Measurements from ENCODE around the gene KRTAP1-1. TPM values are rescaled to one million over a fixed set of nuclear protein-coding genes. Genes with fewer than 3 reads are reported as not detected.
"Not testable (repeated sequence)": the region's sequence is repeated elsewhere in the genome, so short reads cannot be mapped to it uniquely, and the experiment has no call there.

Gene KRTAP1-1
- total RNA-seq, 1 experiment from 2014 or later, result not detected

DNA sequence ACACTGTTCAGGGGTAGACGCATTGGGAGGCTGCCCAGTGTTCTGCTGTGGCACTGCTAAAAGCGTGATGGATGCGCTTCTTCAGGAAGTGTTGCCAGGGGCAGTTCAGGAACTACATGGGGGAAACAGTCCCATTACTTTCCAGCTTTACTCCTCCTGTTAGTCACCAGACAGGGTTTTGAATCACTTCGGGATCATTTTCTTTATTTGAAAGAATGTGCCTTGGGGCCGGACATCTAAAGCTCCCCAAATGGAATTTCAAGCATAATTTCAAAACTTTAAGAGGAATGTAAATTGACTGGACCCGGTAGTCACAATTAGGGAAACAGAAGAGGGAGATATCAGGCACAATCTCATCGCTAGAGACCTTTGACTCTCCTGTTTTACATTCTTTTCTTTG lies 7.2 kb upstream of the KRTAP1-1 start:
- DNase-seq (ENCODE audit: low spot score) (no peak), ATAC-seq (no peak)
- POLR2A ChIA-PET, result no interaction called here
- peaks cover 5% of the 10 kb centered on the region for H3K9me3 Mint-ChIP-seq
- CTCF ChIA-PET, result interaction anchor here (0.6 kb wide), 1 partner anchor 420 kb away, joined by 4 read pairs; no protein-coding TSS in a partner anchor
- no peak overlapping the region; the same call in 1 of the 2 replicates for H3K27ac Mint-ChIP-seq
- no peaks in the 10 kb centered on the region for H3K36me3 Mint-ChIP-seq
- peaks cover 24% of the 10 kb centered on the region for H3K4me1 Mint-ChIP-seq
- TF ChIP-seq EMX1 (CRISPR knock-in tag; IDR thresholded peaks at IDR 0.05) (no peak), ZNF219 (CRISPR knock-in tag; IDR thresholded peaks at IDR 0.05; ENCODE audit: borderline replicate concordance) (no peak), NFYB (CRISPR knock-in tag; conservative IDR thresholded peaks at IDR 0.05; ENCODE audit: low read depth) (no peak)
- TF ChIP-seq, protein P1, sequence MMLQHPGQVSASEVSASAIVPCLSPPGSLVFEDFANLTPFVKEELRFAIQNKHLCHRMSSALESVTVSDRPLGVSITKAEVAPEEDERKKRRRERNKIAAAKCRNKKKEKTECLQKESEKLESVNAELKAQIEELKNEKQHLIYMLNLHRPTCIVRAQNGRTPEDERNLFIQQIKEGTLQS (CRISPR knock-in tag; conservative IDR thresholded peaks at IDR 0.05), result no peak
- TF ChIP-seq, protein P2, sequence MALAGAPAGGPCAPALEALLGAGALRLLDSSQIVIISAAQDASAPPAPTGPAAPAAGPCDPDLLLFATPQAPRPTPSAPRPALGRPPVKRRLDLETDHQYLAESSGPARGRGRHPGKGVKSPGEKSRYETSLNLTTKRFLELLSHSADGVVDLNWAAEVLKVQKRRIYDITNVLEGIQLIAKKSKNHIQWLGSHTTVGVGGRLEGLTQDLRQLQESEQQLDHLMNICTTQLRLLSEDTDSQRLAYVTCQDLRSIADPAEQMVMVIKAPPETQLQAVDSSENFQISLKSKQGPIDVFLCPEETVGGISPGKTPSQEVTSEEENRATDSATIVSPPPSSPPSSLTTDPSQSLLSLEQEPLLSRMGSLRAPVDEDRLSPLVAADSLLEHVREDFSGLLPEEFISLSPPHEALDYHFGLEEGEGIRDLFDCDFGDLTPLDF (CRISPR knock-in tag; IDR thresholded peaks at IDR 0.05), result no peak
- TF ChIP-seq, protein P3, sequence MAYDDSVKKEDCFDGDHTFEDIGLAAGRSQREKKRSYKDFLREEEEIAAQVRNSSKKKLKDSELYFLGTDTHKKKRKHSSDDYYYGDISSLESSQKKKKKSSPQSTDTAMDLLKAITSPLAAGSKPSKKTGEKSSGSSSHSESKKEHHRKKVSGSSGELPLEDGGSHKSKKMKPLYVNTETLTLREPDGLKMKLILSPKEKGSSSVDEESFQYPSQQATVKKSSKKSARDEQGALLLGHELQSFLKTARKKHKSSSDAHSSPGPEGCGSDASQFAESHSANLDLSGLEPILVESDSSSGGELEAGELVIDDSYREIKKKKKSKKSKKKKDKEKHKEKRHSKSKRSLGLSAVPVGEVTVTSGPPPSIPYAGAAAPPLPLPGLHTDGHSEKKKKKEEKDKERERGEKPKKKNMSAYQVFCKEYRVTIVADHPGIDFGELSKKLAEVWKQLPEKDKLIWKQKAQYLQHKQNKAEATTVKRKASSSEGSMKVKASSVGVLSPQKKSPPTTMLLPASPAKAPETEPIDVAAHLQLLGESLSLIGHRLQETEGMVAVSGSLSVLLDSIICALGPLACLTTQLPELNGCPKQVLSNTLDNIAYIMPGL (CRISPR knock-in tag; IDR thresholded peaks at IDR 0.05), result no peak
- no peak overlapping the region for H3K4me3 Mint-ChIP-seq
- no peaks in the 10 kb centered on the region; the same call in 1 of the 2 replicates for H3K27me3 Mint-ChIP-seq (ENCODE audit: low read depth)

DNA sequence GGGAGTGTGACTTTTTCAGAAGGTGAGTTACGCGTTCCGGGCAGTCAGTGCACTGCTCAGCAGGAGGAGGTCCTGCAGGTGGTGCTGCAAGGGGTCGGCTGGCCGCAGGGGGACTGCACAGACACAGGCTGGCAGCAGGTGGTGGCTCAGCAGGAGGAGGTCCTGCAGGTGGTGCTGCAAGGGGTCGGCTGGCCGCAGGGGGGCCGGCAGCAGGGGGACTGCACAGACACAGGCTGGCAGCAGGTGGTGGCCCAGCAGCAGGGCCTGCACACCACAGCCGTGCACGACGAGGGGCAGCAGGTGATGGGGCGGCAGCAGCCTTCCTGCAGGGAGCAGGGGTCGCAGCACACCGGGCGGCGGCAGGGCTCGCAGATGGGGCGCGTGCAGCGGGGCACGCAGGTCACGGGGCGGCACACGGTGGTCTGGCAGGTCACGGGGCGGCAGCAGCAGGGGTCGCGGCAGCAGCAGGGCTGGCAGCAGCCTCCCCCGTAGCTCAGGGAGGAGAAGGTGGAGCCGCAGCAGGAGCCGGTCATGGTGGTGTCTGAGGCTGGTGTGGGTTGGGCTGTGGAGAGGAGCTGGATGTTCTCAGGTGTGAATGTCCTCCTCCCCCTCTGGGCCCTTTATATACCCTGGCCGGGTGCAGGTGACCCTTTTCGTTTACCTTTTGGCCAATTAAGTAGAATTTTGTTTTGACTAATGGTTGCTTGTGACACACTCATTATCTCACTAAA lies 5.7 kb upstream of the KRTAP1-1 start, which contains the start of gene KRTAP2-1:
Gene KRTAP2-1, minus strand, starts transcription at position 582 of the 731 bp plus-strand sequence. Its CDS starts 49 bp downstream, at position 533.
- POLR2A ChIA-PET, H3K27ac Mint-ChIP-seq, CTCF ChIA-PET: not testable (repeated sequence)

DNA sequence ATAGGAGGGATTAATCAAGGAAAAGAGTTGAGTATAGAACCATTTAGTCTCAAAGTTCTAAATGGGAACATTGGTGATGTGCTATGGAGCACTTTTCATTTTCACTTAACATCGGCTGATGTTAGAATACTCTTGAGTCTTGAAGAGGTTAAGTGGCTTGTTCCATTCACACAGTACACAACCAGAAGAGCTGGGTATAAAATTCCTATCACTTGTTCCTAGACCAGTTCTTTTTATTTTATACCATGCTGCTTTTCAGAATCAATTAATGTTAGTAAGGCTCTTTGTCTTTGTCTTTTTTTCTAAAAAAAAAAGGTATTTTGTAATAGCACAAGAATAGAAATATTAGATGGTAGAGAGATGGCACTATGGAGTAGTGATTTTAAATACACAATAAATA lies 1.7 kb upstream of the KRTAP1-1 start:
- H3K9me3 Mint-ChIP-seq, result peaks cover 18% of the 10 kb centered on the region
- H3K4me3 Mint-ChIP-seq, result no peak overlapping the region
- ATAC-seq (no peak), DNase-seq (ENCODE audit: low spot score) (no peak)
- H3K4me1 Mint-ChIP-seq, result peaks cover 25% of the 10 kb centered on the region
- H3K36me3 Mint-ChIP-seq, result no peaks in the 10 kb centered on the region
- CTCF ChIA-PET, result no interaction called here
- no peaks in the 10 kb centered on the region; the same call in 1 of the 2 replicates for H3K27me3 Mint-ChIP-seq (ENCODE audit: low read depth)
- no peak overlapping the region for H3K27ac Mint-ChIP-seq
- POLR2A ChIA-PET, result no interaction called here
- TF ChIP-seq, protein P4, sequence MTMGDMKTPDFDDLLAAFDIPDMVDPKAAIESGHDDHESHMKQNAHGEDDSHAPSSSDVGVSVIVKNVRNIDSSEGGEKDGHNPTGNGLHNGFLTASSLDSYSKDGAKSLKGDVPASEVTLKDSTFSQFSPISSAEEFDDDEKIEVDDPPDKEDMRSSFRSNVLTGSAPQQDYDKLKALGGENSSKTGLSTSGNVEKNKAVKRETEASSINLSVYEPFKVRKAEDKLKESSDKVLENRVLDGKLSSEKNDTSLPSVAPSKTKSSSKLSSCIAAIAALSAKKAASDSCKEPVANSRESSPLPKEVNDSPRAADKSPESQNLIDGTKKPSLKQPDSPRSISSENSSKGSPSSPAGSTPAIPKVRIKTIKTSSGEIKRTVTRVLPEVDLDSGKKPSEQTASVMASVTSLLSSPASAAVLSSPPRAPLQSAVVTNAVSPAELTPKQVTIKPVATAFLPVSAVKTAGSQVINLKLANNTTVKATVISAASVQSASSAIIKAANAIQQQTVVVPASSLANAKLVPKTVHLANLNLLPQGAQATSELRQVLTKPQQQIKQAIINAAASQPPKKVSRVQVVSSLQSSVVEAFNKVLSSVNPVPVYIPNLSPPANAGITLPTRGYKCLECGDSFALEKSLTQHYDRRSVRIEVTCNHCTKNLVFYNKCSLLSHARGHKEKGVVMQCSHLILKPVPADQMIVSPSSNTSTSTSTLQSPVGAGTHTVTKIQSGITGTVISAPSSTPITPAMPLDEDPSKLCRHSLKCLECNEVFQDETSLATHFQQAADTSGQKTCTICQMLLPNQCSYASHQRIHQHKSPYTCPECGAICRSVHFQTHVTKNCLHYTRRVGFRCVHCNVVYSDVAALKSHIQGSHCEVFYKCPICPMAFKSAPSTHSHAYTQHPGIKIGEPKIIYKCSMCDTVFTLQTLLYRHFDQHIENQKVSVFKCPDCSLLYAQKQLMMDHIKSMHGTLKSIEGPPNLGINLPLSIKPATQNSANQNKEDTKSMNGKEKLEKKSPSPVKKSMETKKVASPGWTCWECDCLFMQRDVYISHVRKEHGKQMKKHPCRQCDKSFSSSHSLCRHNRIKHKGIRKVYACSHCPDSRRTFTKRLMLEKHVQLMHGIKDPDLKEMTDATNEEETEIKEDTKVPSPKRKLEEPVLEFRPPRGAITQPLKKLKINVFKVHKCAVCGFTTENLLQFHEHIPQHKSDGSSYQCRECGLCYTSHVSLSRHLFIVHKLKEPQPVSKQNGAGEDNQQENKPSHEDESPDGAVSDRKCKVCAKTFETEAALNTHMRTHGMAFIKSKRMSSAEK (CRISPR knock-in tag; IDR thresholded peaks at IDR 0.05; ENCODE audit: borderline replicate concordance), result no peak
- TF ChIP-seq CBFB (CRISPR knock-in tag; IDR thresholded peaks at IDR 0.05; ENCODE audit: low read depth) (no peak), FOXK1 (CRISPR knock-in tag; IDR thresholded peaks at IDR 0.05) (no peak), KAT7 (CRISPR knock-in tag; IDR thresholded peaks at IDR 0.05; ENCODE audit: borderline replicate concordance) (no peak), TEAD4 (CRISPR knock-in tag; IDR thresholded peaks at IDR 0.05) (no peak), GABPB1 (CRISPR knock-in tag; IDR thresholded peaks at IDR 0.05) (no peak), TEAD1 (CRISPR knock-in tag; IDR thresholded peaks at IDR 0.05) (no peak), ZNF416 (CRISPR knock-in tag; IDR thresholded peaks at IDR 0.05) (no peak), ZNF671 (CRISPR knock-in tag; IDR thresholded peaks at IDR 0.05) (no peak)
- TF ChIP-seq, protein P5, sequence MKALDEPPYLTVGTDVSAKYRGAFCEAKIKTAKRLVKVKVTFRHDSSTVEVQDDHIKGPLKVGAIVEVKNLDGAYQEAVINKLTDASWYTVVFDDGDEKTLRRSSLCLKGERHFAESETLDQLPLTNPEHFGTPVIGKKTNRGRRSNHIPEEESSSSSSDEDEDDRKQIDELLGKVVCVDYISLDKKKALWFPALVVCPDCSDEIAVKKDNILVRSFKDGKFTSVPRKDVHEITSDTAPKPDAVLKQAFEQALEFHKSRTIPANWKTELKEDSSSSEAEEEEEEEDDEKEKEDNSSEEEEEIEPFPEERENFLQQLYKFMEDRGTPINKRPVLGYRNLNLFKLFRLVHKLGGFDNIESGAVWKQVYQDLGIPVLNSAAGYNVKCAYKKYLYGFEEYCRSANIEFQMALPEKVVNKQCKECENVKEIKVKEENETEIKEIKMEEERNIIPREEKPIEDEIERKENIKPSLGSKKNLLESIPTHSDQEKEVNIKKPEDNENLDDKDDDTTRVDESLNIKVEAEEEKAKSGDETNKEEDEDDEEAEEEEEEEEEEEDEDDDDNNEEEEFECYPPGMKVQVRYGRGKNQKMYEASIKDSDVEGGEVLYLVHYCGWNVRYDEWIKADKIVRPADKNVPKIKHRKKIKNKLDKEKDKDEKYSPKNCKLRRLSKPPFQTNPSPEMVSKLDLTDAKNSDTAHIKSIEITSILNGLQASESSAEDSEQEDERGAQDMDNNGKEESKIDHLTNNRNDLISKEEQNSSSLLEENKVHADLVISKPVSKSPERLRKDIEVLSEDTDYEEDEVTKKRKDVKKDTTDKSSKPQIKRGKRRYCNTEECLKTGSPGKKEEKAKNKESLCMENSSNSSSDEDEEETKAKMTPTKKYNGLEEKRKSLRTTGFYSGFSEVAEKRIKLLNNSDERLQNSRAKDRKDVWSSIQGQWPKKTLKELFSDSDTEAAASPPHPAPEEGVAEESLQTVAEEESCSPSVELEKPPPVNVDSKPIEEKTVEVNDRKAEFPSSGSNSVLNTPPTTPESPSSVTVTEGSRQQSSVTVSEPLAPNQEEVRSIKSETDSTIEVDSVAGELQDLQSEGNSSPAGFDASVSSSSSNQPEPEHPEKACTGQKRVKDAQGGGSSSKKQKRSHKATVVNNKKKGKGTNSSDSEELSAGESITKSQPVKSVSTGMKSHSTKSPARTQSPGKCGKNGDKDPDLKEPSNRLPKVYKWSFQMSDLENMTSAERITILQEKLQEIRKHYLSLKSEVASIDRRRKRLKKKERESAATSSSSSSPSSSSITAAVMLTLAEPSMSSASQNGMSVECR (CRISPR knock-in tag; IDR thresholded peaks at IDR 0.05; ENCODE audit: borderline replicate concordance), result no peak
- TF ChIP-seq, protein P6, sequence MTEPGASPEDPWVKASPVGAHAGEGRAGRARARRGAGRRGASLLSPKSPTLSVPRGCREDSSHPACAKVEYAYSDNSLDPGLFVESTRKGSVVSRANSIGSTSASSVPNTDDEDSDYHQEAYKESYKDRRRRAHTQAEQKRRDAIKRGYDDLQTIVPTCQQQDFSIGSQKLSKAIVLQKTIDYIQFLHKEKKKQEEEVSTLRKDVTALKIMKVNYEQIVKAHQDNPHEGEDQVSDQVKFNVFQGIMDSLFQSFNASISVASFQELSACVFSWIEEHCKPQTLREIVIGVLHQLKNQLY (CRISPR knock-in tag; IDR thresholded peaks at IDR 0.05), result no peak
- TF ChIP-seq, protein P7, sequence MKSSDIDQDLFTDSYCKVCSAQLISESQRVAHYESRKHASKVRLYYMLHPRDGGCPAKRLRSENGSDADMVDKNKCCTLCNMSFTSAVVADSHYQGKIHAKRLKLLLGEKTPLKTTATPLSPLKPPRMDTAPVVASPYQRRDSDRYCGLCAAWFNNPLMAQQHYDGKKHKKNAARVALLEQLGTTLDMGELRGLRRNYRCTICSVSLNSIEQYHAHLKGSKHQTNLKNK (CRISPR knock-in tag; IDR thresholded peaks at IDR 0.05), result no peak

More for the DNA sequence above, 5.7 kb upstream of the KRTAP1-1 start, which contains the start of gene KRTAP2-1:
- peaks cover 18% of the 10 kb centered on the region for H3K9me3 Mint-ChIP-seq
- TF ChIP-seq ZNF423 (CRISPR knock-in tag; IDR thresholded peaks at IDR 0.05), result peak; percentile 95
- peaks cover 24% of the 10 kb centered on the region for H3K4me1 Mint-ChIP-seq
- peak; percentile 32; the same call in 1 of the 2 replicates for ATAC-seq
- DNase-seq (ENCODE audit: low spot score); H3K27me3 Mint-ChIP-seq (ENCODE audit: low read depth); H3K4me3 Mint-ChIP-seq; H3K36me3 Mint-ChIP-seq: not testable (repeated sequence)
